HG03097 (cell line): ENCODE data around the gene DDX41.

ENCODE experiments used
- ATAC-seq: cut with Tn5 transposase; IDR thresholded peaks from one replicate; pipeline ENCODE4 v1.9.1; 2021; ENCODE audit not compliant: unreplicated experiment, low FRiP score

The DDX41 gene

DNA sequence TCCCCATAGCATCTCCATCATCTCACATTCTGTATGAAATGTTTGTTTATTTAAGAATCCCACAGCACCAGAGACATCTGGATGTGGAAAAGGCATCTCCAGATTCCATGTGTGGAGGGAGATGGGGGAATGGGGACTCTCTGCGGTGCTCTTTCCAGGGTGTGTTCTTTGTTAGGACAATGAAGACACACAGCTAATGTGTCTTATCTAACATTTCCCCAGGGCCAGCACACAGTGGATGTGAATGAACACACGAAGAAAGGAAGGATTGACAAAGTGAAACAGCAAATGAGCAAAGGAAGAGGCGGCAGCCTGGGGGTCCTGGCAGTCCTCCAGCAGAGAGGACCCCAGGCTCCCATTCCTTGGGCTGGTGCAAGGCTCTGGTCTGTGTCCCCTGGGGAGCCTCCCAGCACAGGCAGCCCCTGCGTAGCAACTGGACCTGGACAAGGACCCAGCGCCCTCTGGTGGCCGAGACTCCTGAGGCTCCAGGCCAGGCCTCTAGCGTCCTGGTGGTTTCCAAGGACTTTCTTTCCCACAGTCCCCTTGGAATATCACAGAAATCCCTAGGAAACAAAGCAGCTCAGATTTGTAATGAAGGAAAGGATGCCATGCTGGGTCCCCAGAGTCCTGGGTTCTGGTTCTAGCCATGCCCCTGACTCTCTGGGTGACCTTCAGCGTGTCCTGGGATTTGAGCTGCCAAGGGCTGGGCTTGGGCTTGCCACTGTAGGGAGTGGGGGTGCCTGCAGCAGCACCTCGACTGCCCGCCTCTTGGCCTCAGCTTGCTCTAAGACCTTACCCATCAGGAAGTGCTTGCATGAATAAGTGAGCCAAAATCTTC, 15.9 kb downstream of the DDX41 start:
- no peak for ATAC-seq

DNA sequence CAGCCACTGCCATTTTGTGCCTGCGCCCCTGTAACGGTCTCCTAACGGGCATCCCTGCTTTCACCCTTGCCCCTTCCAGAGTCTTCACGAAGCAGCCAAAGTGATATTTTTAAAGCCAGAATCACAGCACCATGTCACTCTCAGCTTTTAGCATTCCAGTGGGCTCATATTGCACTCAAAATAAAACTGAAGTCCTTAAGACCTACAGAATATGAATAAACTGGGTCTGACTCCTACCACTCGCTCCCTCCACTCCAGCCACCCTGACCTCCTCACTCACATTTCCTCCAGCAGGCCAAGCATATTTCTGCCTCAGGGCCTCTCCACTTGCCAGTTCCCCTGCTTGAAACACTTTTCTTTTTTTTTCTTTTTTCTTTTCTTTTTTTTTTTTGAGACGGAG, 16.9 kb downstream of the DDX41 start:
- no peak for ATAC-seq

DNA sequence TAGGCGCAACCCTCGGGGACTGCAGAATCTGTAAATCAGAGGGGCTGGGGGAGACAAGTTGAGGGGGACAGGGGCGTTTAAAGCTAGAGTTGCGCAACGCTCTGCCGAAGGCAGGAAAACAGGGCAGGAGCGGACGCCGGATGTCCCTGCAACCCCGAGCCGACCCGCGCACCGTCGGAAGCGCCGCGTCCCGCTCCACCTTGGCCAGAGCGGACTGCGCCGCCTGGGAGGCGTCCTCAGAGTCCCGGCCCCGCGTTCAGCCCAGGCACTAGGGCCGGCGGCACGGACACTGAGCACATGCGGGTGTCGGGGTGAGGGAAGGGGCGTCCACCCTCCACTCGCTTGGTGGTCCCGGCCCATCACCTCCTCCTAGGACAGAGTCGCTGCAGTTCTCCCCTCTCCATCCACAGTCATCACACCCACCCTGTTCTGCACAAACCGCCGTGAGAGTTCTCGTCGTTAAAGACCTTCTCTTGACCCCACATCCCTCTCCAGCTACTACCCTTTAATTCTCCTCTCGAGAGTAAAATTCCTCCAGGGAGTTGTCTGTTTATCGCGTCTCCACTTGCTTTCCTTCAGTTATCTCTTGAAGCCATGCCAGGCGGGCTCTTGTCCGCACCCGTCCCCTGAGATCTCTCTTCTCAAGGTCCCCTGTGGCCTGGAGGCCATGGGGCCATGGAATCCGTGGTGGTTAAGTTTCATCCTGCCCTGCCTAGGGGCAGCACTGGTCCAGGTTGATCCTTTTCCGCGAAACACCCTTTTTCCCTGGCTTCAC, 18.6 kb downstream of the DDX41 start:
- ATAC-seq, result no peak

GRCh38 chr5:177497292-177498012, 19.3 kb downstream of the DDX41 start, which contains the start of gene PDLIM7:
TSS of gene PDLIM7 (minus strand) at chr5:177497604. CDS start at chr5:177496512, 1,092 bp downstream.
- ATAC-seq, result peak; percentile 64

- no peak for ATAC-seq
These were observed 20.0 kb downstream of the DDX41 start for GRCh38 chr5:177496727-177497291.

GRCh38 chr5:177496070-177496726, 20.6 kb downstream of the DDX41 start:
- no peak for ATAC-seq

- ATAC-seq, result no peak
These were observed 21.3 kb downstream of the DDX41 start for GRCh38 chr5:177495243-177496060.

DNA sequence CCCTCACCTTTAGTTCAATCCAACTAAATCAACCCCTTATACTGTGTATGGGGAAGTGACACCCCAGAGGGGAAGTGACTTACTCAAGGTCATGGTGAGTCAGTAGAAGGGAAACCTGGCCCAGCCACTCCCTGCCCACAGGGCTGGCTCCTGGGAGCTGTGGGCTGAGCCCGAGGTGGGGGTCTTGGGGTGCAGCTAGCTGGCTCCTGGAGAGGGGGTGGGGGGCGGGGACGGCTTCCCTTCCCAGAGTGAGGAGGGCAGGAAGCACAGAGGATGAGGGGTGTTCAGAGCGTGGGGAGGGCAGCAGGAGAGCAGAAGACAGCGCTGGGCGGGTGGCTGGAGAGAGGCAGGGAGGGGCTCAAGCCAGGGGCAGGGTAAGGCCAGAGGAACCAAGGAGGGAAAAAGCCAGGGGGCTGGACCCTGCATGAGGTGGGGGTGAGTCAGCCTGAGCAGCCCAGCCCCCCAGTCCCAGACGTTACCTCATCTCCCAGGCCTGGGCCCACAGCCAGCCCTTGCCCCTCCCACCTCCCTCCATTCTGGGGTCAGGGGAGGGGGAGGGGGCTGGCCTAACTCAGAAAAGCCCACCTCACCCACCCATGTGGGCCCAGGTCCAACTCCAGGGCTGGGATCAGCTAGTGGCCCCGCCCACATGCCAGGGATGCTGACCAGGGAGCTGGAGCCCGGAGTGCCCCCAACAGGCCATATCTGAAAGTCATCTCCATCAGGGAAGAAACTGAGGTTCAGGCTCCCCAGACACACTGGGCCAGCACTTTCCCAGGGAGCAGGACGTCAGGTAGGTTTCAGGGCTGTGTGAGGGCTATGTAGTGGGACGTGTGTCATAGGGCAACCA, 22.2 kb downstream of the DDX41 start:
- ATAC-seq, result no peak

DNA sequence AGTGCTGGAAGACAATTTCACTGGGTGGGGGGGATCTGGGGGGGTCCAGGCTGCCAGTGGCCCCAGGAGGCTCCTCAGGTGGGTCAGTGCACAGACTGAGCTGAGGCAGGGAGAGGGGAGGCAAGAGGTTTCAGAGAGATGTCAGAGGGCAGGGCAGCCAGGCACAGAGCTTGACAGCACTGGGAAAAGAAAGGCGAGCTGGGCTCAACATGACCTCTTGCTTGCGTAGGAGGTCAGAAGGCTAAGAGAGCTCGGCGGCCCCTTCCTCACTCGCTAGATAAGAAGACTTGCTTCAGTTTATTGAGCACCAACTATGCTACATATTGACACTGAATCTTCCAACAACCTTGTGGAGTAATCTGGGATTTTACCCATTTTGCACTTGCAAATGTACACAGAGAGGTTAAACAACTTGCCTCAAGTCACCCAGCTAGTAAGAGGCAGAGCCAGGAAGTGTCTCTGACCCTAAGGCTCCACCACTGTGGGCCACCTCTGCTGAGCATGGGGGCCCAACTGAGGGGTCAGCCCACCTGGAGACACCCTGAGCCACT, 22.9 kb downstream of the DDX41 start:
- ATAC-seq, result no peak

GRCh38 chr5:177492841-177493240, 23.9 kb downstream of the DDX41 start:
- ATAC-seq, result no peak

- ATAC-seq, result no peak
These were observed 24.6 kb downstream of the DDX41 start for GRCh38 chr5:177491983-177492746.

- no peak for ATAC-seq
These were observed 25.3 kb downstream of the DDX41 start for GRCh38 chr5:177491429-177491945.

- ATAC-seq, result no peak
These were observed 25.8 kb downstream of the DDX41 start for GRCh38 chr5:177490992-177491391.

GRCh38 chr5:177490311-177490991, 26.3 kb downstream of the DDX41 start:
- ATAC-seq, result no peak

- ATAC-seq, result no peak
These were observed 27.5 kb downstream of the DDX41 start for GRCh38 chr5:177489119-177489716.

- no peak for ATAC-seq
These were observed 28.8 kb downstream of the DDX41 start for GRCh38 chr5:177487975-177488374.
